ENCODE measurements around the gene NARF. TPM values are rescaled to one million over a fixed set of nuclear protein-coding genes. Genes with fewer than 3 reads are reported as not detected.
"Not testable (repeated sequence)": the region's sequence is repeated elsewhere in the genome, so short reads cannot be mapped to it uniquely, and the experiment has no call there.

NARF gene
- polyA plus RNA-seq (2011; rRNA removed) (76.1 and 82.4 TPM in 2 replicates), polyA minus RNA-seq (2011; rRNA and poly(A)+ RNA removed) (39.4 and 40.4 TPM in 2 replicates)

DNA sequence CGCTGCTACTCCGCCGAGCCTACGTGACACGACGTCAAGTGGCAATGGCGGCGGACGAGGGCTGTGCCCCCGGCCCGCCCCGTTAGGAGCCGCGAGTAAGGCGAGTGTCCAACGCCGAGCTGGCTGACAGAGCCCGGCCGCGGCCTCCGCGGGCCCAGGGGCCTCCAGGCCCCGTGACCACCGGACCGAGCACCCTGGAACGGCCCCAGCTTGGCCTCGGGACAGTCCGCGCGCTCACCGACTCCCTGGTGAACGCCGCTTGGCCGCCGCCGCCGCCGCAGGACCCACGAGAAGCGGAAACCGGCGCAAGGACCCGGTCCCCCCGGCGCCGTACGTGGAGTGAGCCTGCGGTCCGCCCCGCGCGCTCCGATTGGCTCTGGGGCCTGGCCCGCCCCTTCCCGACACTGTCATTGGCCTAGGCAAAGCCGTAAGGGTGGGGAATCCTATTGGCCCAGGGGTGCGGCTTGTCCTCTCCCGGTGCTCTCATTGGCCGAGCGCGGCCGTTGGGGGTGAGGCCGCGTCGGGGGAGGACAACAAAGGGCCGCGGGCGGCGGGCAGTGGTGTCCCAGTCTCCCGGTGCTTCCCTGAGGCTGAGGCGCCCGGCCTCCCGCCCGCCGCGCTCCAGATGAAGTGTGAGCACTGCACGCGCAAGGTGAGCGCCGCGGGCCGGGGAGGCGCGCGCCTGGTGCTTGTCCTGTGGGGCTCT is at the start of gene NARF:
TSS of gene NARF (plus strand) at position 563 of the 706 bp plus-strand sequence. CDS start at position 626, 63 bp downstream.
- H3K9me3 ChIP-seq (ENCODE audit: control insufficient read depth, insufficient read depth, low read length): peaks cover 8% of the 10 kb centered on the region; the same call in 1 of the 2 replicates
- TF ChIP-seq CTCF (IDR thresholded peaks at IDR 0.05; ENCODE audit: low read depth, low read length): no peak
- H3K27ac ChIP-seq (ENCODE audit: low read depth, low read length): peak within 1 kb of the TSS; percentile 95
- peak within 1 kb of the TSS; percentile 82 for H3K4me3 ChIP-seq (ENCODE audit: low read depth, low read length)
- CTCF ChIA-PET: interaction anchor here (1.2 kb wide), 1 partner anchor 96 kb away, joined by 4 read pairs; no protein-coding TSS in a partner anchor
- POLR2A ChIA-PET: no interaction called here
- H3K27me3 ChIP-seq (ENCODE audit: control insufficient read depth, insufficient read depth, low read length): no peaks in the 10 kb centered on the region
- DNase-seq (ENCODE audit: low read depth, low spot score): peak; percentile 96

DNA sequence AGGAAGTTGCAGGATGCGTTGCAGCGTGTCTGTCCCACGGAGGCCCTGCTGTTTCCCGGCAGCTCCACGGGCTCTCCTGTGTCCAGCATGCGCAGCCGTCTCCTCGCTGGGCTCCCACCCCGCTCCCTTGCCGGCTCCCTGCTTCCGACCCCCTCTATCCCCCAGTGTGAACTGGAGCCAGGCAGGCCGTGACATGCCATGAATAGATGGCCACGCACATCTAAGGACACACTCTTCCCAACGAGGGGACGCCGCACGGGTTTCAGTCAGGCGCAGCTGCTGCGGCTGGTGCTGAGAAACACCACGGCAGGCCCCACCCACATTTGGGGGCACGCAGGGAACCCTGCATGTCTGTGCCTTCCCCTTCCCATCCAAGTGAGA is 49.6 kb upstream of the NARF start:
- CTCF ChIA-PET: no interaction called here
- Histone ChIP-seq H3K9me3 (ENCODE audit: control insufficient read depth, insufficient read depth, low read length) (no peaks in the 10 kb centered on the region; the same call in 1 of the 2 replicates), H3K4me3 (ENCODE audit: low read depth, low read length) (no peak overlapping the region), H3K27me3 (ENCODE audit: control insufficient read depth, insufficient read depth, low read length) (no peaks in the 10 kb centered on the region), H3K27ac (ENCODE audit: low read depth, low read length) (no peak overlapping the region)
- no peak for TF ChIP-seq CTCF (IDR thresholded peaks at IDR 0.05; ENCODE audit: low read depth, low read length)
- no peak for DNase-seq (ENCODE audit: low read depth, low spot score)
- POLR2A ChIA-PET: no interaction called here

GRCh38 chr17:82410014-82410716 is 48.4 kb upstream of the NARF start:
- Histone ChIP-seq H3K4me3 (ENCODE audit: low read depth, low read length) (no peak overlapping the region), H3K27me3 (ENCODE audit: control insufficient read depth, insufficient read depth, low read length) (no peaks in the 10 kb centered on the region), H3K9me3 (ENCODE audit: control insufficient read depth, insufficient read depth, low read length) (no peaks in the 10 kb centered on the region; the same call in 1 of the 2 replicates), H3K27ac (ENCODE audit: low read depth, low read length) (no peak overlapping the region)
- ChIA-PET POLR2A (no interaction called here), CTCF (interaction anchor here (1.0 kb wide), 1 partner anchor 15 kb away, joined by 3 read pairs; no protein-coding TSS in a partner anchor)
- DNase-seq (ENCODE audit: low read depth, low spot score): no peak
- TF ChIP-seq CTCF (IDR thresholded peaks at IDR 0.05; ENCODE audit: low read depth, low read length): no peak

- ChIA-PET CTCF (interaction anchor here (1.0 kb wide), 1 partner anchor 13 kb away, joined by 3 read pairs; no protein-coding TSS in a partner anchor), POLR2A (no interaction called here)
- Histone ChIP-seq H3K27me3 (ENCODE audit: control insufficient read depth, insufficient read depth, low read length) (no peaks in the 10 kb centered on the region), H3K4me3 (ENCODE audit: low read depth, low read length) (no peak overlapping the region), H3K9me3 (ENCODE audit: control insufficient read depth, insufficient read depth, low read length) (no peaks in the 10 kb centered on the region; the same call in 1 of the 2 replicates), H3K27ac (ENCODE audit: low read depth, low read length) (no peak overlapping the region)
- DNase-seq (ENCODE audit: low read depth, low spot score): no peak
- no peak for TF ChIP-seq CTCF (IDR thresholded peaks at IDR 0.05; ENCODE audit: low read depth, low read length)
Observed at GRCh38 chr17:82411396-82412053, 47.0 kb upstream of the NARF start.

GRCh38 chr17:82412081-82412480 is 46.5 kb upstream of the NARF start:
- H3K27me3 ChIP-seq (ENCODE audit: control insufficient read depth, insufficient read depth, low read length); CTCF ChIA-PET; H3K27ac ChIP-seq (ENCODE audit: low read depth, low read length); POLR2A ChIA-PET; H3K4me3 ChIP-seq (ENCODE audit: low read depth, low read length); DNase-seq (ENCODE audit: low read depth, low spot score); H3K9me3 ChIP-seq (ENCODE audit: control insufficient read depth, insufficient read depth, low read length): not testable (repeated sequence)
